ENCODE results near the gene TMEM272. TPM values are rescaled to one million over a fixed set of nuclear protein-coding genes. Genes with fewer than 3 reads are reported as not detected.

The TMEM272 gene
- total RNA-seq, 1 experiment from 2014 or later = not detected

DNA sequence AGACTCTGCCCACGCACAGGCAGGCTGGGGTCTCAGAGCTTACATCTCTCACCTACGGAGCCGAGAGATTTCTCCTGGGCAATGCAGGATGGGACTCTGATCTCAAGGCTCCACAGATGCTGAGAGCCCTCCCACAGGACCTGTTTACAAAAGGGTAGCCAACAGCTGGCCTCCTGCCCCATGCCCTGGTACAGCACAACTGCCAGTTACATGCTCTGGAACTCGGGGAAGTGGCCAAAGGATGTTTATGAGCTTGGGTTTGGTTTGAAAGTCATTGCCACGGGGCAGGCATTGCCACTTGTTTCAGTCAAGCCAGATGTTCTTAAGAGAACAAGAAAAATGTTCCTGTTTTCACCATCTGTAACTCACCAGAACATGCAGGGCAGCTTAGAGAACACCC, 44.5 kb downstream of the TMEM272 start:
- ChIA-PET POLR2A (interaction anchor here (0.6 to 3.3 kb wide), 5 partner anchors 348 to 376 kb away, joined by 3 to 16 read pairs (median 4); partner anchors contain the start of gene INTS6), CTCF (interaction anchor here (0.6 to 1.7 kb wide), 18 partner anchors 9 to 675 kb away, joined by 3 to 6 read pairs (median 4); no protein-coding TSS in a partner anchor)
- DNase-seq (ENCODE audit: unreplicated experiment) = no peak
- no TSS peak for BruUV-seq (replicated peaks)
- Mint-ChIP-seq H3K27me3 (ENCODE audit: insufficient read depth, unreplicated experiment) (no peaks in the 10 kb centered on the region), H3K9me3 (ENCODE audit: unreplicated experiment) (no peaks in the 10 kb centered on the region), H3K4me1 (ENCODE audit: insufficient read depth, unreplicated experiment) (peaks cover 11% of the 10 kb centered on the region), H3K36me3 (ENCODE audit: insufficient read depth, unreplicated experiment) (no peaks in the 10 kb centered on the region), H3K4me3 (ENCODE audit: unreplicated experiment) (no peak overlapping the region), H3K27ac (ENCODE audit: low read depth, unreplicated experiment) (no peak overlapping the region)
- intact Hi-C loops (cut with micrococcal nuclease) = no loop called here
- TF ChIP-seq, protein P1, sequence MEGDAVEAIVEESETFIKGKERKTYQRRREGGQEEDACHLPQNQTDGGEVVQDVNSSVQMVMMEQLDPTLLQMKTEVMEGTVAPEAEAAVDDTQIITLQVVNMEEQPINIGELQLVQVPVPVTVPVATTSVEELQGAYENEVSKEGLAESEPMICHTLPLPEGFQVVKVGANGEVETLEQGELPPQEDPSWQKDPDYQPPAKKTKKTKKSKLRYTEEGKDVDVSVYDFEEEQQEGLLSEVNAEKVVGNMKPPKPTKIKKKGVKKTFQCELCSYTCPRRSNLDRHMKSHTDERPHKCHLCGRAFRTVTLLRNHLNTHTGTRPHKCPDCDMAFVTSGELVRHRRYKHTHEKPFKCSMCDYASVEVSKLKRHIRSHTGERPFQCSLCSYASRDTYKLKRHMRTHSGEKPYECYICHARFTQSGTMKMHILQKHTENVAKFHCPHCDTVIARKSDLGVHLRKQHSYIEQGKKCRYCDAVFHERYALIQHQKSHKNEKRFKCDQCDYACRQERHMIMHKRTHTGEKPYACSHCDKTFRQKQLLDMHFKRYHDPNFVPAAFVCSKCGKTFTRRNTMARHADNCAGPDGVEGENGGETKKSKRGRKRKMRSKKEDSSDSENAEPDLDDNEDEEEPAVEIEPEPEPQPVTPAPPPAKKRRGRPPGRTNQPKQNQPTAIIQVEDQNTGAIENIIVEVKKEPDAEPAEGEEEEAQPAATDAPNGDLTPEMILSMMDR (IDR thresholded peaks at IDR 0.05; ENCODE audit: unreplicated experiment) = no peak

DNA sequence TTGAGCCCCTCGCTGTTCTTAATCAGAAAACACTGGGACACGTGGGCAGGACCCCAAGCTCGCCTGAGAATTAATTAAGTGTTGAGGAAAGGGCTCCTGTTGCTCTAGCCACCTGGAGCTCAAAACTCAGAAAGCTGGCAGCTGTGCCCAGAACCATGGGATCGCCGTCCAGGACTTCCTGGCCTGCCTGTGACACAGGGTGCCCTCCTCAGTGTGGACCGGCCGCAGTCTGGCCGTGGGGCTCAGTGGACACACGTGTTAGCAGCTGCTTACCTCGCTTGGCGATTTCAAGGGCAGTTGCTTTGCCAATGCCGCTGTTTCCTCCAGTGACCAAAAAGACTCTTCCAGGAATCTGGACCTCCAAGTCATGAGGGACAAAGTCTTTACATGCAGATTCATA, 45.7 kb downstream of the TMEM272 start:
- BruUV-seq (replicated peaks) = no TSS peak
- Mint-ChIP-seq H3K27ac (ENCODE audit: low read depth, unreplicated experiment) (no peak overlapping the region), H3K4me3 (ENCODE audit: unreplicated experiment) (no peak overlapping the region), H3K27me3 (ENCODE audit: insufficient read depth, unreplicated experiment) (no peaks in the 10 kb centered on the region), H3K9me3 (ENCODE audit: unreplicated experiment) (no peaks in the 10 kb centered on the region), H3K36me3 (ENCODE audit: insufficient read depth, unreplicated experiment) (no peaks in the 10 kb centered on the region), H3K4me1 (ENCODE audit: insufficient read depth, unreplicated experiment) (peaks cover 11% of the 10 kb centered on the region)
- CTCF ChIA-PET = interaction anchor here (0.6 to 5.8 kb wide), 14 partner anchors 12 to 1863 kb away, joined by 3 to 49 read pairs (median 16); partner anchors contain the start of gene SPRYD7
- TF ChIP-seq, protein P1 (IDR thresholded peaks at IDR 0.05; ENCODE audit: unreplicated experiment) = no peak
- POLR2A ChIA-PET = interaction anchor here (0.6 to 2.1 kb wide), 5 partner anchors 200 to 349 kb away, joined by 3 to 16 read pairs (median 3); partner anchors contain the start of gene INTS6
- intact Hi-C loops (cut with micrococcal nuclease) = loop anchor here (5.0 to 10.0 kb wide), 3 partner anchors 212 to 514 kb away; partner anchors contain the start of gene INTS6
- no peak for DNase-seq (ENCODE audit: unreplicated experiment)

DNA sequence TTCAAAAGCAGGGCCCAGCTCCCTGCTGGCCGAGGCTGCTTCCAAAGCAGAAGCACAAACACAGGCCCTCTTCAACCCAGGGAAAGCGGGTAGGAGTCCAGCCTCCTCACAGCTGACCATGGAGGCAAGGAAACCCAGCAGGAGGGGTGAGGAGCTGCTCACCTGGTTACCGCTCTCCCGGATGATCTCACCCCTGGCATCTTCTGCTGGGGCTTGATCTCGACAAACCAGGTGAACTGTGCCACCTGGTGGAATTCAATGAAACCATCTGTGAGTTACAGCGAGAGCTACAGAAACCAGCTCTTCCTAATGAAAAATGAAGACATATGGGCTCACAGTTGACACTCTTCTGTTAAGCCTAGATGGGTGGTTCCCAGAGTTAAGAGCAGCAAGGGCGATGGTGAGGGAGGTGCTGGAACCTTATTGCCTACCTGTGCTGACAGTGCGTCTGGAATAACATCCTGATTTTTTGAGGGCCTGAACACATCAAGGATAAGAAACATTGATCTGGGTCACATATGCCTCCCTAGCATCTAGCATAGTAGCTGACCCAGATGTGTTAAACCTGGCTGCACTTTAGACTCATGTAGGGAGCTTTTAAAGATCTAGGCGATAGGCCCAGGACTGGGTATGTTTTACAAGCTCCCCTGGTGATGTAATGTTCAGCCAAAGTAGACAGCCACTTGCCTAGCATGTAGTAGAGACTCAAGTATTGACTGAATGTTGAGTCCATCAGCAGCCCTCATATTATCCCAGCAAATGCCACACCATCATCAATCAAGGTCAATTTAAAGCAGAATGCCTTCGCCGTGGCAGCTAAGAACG, 47.1 kb downstream of the TMEM272 start:
- Mint-ChIP-seq H3K9me3 (ENCODE audit: unreplicated experiment) (no peaks in the 10 kb centered on the region), H3K4me3 (ENCODE audit: unreplicated experiment) (no peak overlapping the region), H3K36me3 (ENCODE audit: insufficient read depth, unreplicated experiment) (no peaks in the 10 kb centered on the region), H3K27ac (ENCODE audit: low read depth, unreplicated experiment) (no peak overlapping the region), H3K27me3 (ENCODE audit: insufficient read depth, unreplicated experiment) (no peaks in the 10 kb centered on the region), H3K4me1 (ENCODE audit: insufficient read depth, unreplicated experiment) (peaks cover 22% of the 10 kb centered on the region)
- ChIA-PET CTCF (interaction anchor here (0.5 to 5.8 kb wide), 71 partner anchors 8 to 1558 kb away, joined by 3 to 49 read pairs (median 4); partner anchors contain the start of gene NEK5), POLR2A (interaction anchor here (0.7 to 2.1 kb wide), 12 partner anchors 172 to 380 kb away, joined by 3 to 16 read pairs (median 4); partner anchors contain the start of gene INTS6)
- peak; percentile 83 for DNase-seq (ENCODE audit: unreplicated experiment)
- intact Hi-C loops (cut with micrococcal nuclease) = loop anchor here (1.0 to 10.0 kb wide), 7 partner anchors 211 to 673 kb away; partner anchors contain the start of genes FAM124A and INTS6
- BruUV-seq (replicated peaks) = no TSS peak
- TF ChIP-seq, protein P1 (IDR thresholded peaks at IDR 0.05; ENCODE audit: unreplicated experiment) = peak; percentile 60

DNA sequence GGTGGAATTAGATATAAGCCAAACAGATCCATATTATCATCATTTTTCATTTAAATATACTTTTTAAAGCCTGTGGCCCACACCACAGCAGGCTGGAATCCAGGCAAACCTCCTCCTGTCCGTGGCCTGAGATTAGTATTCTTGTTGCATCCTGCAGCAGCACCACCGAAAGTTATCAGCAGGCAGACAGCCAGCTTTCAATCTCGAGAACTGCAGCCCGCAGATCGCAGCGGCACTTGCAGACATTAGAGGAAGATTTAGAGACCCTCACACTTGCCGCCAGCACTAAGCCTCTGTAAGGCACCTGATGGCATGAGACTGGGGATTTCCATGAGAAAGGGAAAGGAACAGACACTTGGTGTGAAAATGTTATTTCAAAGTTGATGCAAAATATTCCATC, 48.4 kb downstream of the TMEM272 start:
- POLR2A ChIA-PET = interaction anchor here (0.8 to 2.5 kb wide), 6 partner anchors 13 to 362 kb away, joined by 3 to 10 read pairs (median 5); no protein-coding TSS in a partner anchor
- CTCF ChIA-PET = interaction anchor here (0.6 to 5.8 kb wide), 31 partner anchors 15 to 671 kb away, joined by 3 to 49 read pairs (median 8); partner anchors contain the start of gene NEK5
- no peak overlapping the region for H3K27ac Mint-ChIP-seq (ENCODE audit: low read depth, unreplicated experiment)

More for the DNA sequence above, 48.4 kb downstream of the TMEM272 start:
- intact Hi-C loops (cut with micrococcal nuclease) = loop anchor here (2.0 to 10.0 kb wide), 5 partner anchors 209 to 574 kb away; partner anchors contain the start of genes FAM124A and INTS6
- no peak for DNase-seq (ENCODE audit: unreplicated experiment)
- H3K36me3 Mint-ChIP-seq (ENCODE audit: insufficient read depth, unreplicated experiment) = no peaks in the 10 kb centered on the region
- BruUV-seq (replicated peaks) = no TSS peak
- H3K4me3 Mint-ChIP-seq (ENCODE audit: unreplicated experiment) = no peak overlapping the region
- no peaks in the 10 kb centered on the region for H3K27me3 Mint-ChIP-seq (ENCODE audit: insufficient read depth, unreplicated experiment)
- TF ChIP-seq, protein P1 (IDR thresholded peaks at IDR 0.05; ENCODE audit: unreplicated experiment) = no peak
- no peaks in the 10 kb centered on the region for H3K9me3 Mint-ChIP-seq (ENCODE audit: unreplicated experiment)
- peaks cover 17% of the 10 kb centered on the region for H3K4me1 Mint-ChIP-seq (ENCODE audit: insufficient read depth, unreplicated experiment)
